Ishikawa (cell line): ENCODE measurements around the gene ZCCHC7.

Experiments
- CEBPB ChIP-seq: IDR thresholded peaks from 2 replicates; pipeline ENCODE4 v1.6.1; 2012
- CREB1 ChIP-seq: IDR thresholded peaks from 2 replicates; pipeline ENCODE4 v1.6.1; 2012; ENCODE audit warnings: low read depth
- EGR1 ChIP-seq: IDR thresholded peaks from 2 replicates; pipeline ENCODE4 v1.6.1; 2012
- EP300 ChIP-seq: IDR thresholded peaks from 2 replicates; pipeline ENCODE4 v1.6.1; 2012; ENCODE audit warnings: borderline replicate concordance
- FOXM1 ChIP-seq: IDR thresholded peaks from 2 replicates; pipeline ENCODE4 v1.6.1; 2012; ENCODE audit warnings: low read depth, borderline replicate concordance
- MAX ChIP-seq: IDR thresholded peaks from 2 replicates; pipeline ENCODE4 v1.6.1; 2012
- NFIC ChIP-seq: IDR thresholded peaks from 2 replicates; pipeline ENCODE4 v1.6.1; 2012
- RAD21 ChIP-seq: IDR thresholded peaks from 2 replicates; pipeline ENCODE4 v1.6.1; 2012; ENCODE audit warnings: low read depth
- REST ChIP-seq: IDR thresholded peaks from 2 replicates; pipeline ENCODE4 v1.6.1; 2012; ENCODE audit warnings: low read depth, mild to moderate bottlenecking
- TAF1 ChIP-seq: IDR thresholded peaks from 2 replicates; pipeline ENCODE4 v1.6.1; 2012; ENCODE audit warnings: low read depth, mild to moderate bottlenecking
- TCF12 ChIP-seq: IDR thresholded peaks from 2 replicates; pipeline ENCODE4 v1.6.1; 2012; ENCODE audit warnings: low read depth
- TEAD4 ChIP-seq: IDR thresholded peaks from 2 replicates; pipeline ENCODE4 v1.6.1; 2012
- USF1 ChIP-seq: IDR thresholded peaks from 2 replicates; pipeline ENCODE4 v1.6.1; 2012
- YY1 ChIP-seq: IDR thresholded peaks from 2 replicates; pipeline ENCODE4 v1.6.1; 2012; ENCODE audit warnings: low read depth
- ZBTB7A ChIP-seq: IDR thresholded peaks from 2 replicates; pipeline ENCODE4 v1.6.1; 2012; ENCODE audit warnings: low read depth

The ZCCHC7 gene

GRCh38 chr9:37255944-37256862 lies 135.8 kb downstream of the ZCCHC7 start:
- no peak for TF ChIP-seq NFIC
- TF ChIP-seq USF1 = no peak
- TF ChIP-seq YY1 = no peak
- TF ChIP-seq TEAD4 = no peak
- TF ChIP-seq REST = no peak
- no peak for TF ChIP-seq RAD21
- TF ChIP-seq CREB1 = no peak
- TF ChIP-seq TCF12 = no peak
- no peak for TF ChIP-seq FOXM1

GRCh38 chr9:37259951-37260350 lies 139.6 kb downstream of the ZCCHC7 start:
- TF ChIP-seq YY1 = no peak
- TF ChIP-seq ZBTB7A = no peak
- TF ChIP-seq EGR1 = no peak
- no peak for TF ChIP-seq CEBPB
- TF ChIP-seq EP300 = no peak
- no peak for TF ChIP-seq USF1
- no peak for TF ChIP-seq CREB1
- no peak for TF ChIP-seq NFIC
- TF ChIP-seq RAD21 = no peak
- TF ChIP-seq TAF1 = no peak

- TF ChIP-seq FOXM1 (no peak), RAD21 (peak; percentile 51), ZBTB7A (no peak), TAF1 (no peak), TCF12 (no peak), YY1 (no peak), TEAD4 (no peak)
These were observed 142.0 kb downstream of the ZCCHC7 start for GRCh38 chr9:37262410-37262809.

- TF ChIP-seq EGR1 (no peak), ZBTB7A (no peak), TAF1 (no peak), USF1 (no peak), RAD21 (no peak), MAX (no peak), TEAD4 (no peak), REST (no peak)
These were observed 144.2 kb downstream of the ZCCHC7 start for GRCh38 chr9:37264539-37264938.

GRCh38 chr9:37266630-37267029 lies 146.3 kb downstream of the ZCCHC7 start:
- TF ChIP-seq TEAD4 (no peak), EGR1 (no peak), TAF1 (no peak), USF1 (no peak), RAD21 (no peak), CEBPB (no peak), ZBTB7A (no peak), NFIC (no peak), CREB1 (no peak), MAX (no peak)
